Fibroblast of lung (primary cell): ENCODE data around the gene KRTAP10-1. TPM values are rescaled to one million over a fixed set of nuclear protein-coding genes. Genes with fewer than 3 reads are reported as not detected.

Experiments used
- DNase-seq, 2 donors: peaks; one replicate each; pipeline versions ENCODE4 v3.0.0 to v3.0.0-alpha.2; 2010; ENCODE audit warnings: low read depth in 2 of 2
- H2AFZ ChIP-seq: 2 replicates; pipeline ENCODE4 v1.5.1; 2012; ENCODE audit warnings: low read length, control low read depth, inconsistent platforms
- H3K27ac ChIP-seq: 2 replicates; pipeline ENCODE4 v1.5.1; 2011; ENCODE audit warnings: low read length, control low read depth; ENCODE audit not compliant: insufficient read depth
- H3K27me3 ChIP-seq: 2 replicates; pipeline ENCODE4 v1.5.1; 2011; ENCODE audit warnings: mild to moderate bottlenecking, low read length; ENCODE audit not compliant: control insufficient read depth, insufficient read depth
- H3K36me3 ChIP-seq: 2 replicates; pipeline ENCODE4 v1.5.1; 2011; ENCODE audit warnings: low read length; ENCODE audit not compliant: control insufficient read depth, insufficient read depth
- H3K4me1 ChIP-seq: 2 replicates; pipeline ENCODE4 v1.5.1; 2011; ENCODE audit warnings: low read length; ENCODE audit not compliant: control insufficient read depth, insufficient read depth; ENCODE audit errors: extremely low read depth
- H3K4me2 ChIP-seq: 2 replicates; pipeline ENCODE4 v1.5.1; 2011; ENCODE audit warnings: low read length, control low read depth; ENCODE audit not compliant: insufficient read depth; ENCODE audit errors: extremely low read depth
- H3K4me3 ChIP-seq, 4 experiments: fragments of 200-600 bp in 1 of 4; sonication (generic) in 1 of 4; replicated peaks in 1 of 4; 2 replicates each; pipeline ENCODE4 v1.5.1; 2011 to 2016; ENCODE audit warnings: low read length in 4 of 4, low read depth in 3 of 4, mild to moderate bottlenecking in 3 of 4, control low read depth in 2 of 4, inconsistent platforms in 1 of 4, mixed read lengths in 1 of 4; ENCODE audit not compliant: insufficient read depth in 1 of 4; ENCODE audit errors: control extremely low read depth in 1 of 4
- H3K79me2 ChIP-seq: 2 replicates; pipeline ENCODE4 v1.5.1; 2012; ENCODE audit warnings: mild to moderate bottlenecking, low read length, inconsistent platforms; ENCODE audit not compliant: control insufficient read depth, insufficient read depth
- H3K9ac ChIP-seq: 2 replicates; pipeline ENCODE4 v1.5.1; 2011; ENCODE audit warnings: mild to moderate bottlenecking, low read length, control low read depth; ENCODE audit not compliant: insufficient read depth
- H3K9me3 ChIP-seq: 2 replicates; pipeline ENCODE4 v1.5.1; 2012; ENCODE audit warnings: low read depth, low read length; ENCODE audit not compliant: control insufficient read depth, insufficient read depth
- H4K20me1 ChIP-seq: 2 replicates; pipeline ENCODE4 v1.5.1; 2011; ENCODE audit warnings: low read length; ENCODE audit not compliant: control insufficient read depth, insufficient read depth; ENCODE audit errors: extremely low read depth
- EZH2 ChIP-seq: IDR thresholded peaks from 2 replicates; pipeline ENCODE4 v1.5.1; 2012; ENCODE audit warnings: low read length, control low read depth, mild to moderate bottlenecking; ENCODE audit errors: missing control alignments
- polyA plus RNA-seq, 2 donors: library from polyadenylated mRNA; depleted of rRNA in 1 of 2; stranded (reverse) in 1 of 2; unstranded in 1 of 2; fragments of >200 nt; gene quantifications; 2 replicates each; pipeline ENCODE4 v1.2.1, GENCODE V29; 2011 to 2012; ENCODE audit warnings: missing spikeins in 1 of 2
- total RNA-seq: library from RNA; depleted of rRNA; stranded (reverse); fragments of >200 nt; gene quantifications from 2 replicates; pipeline ENCODE4 v1.2.1, GENCODE V29; 2014
- TF ChIP-seq, protein P1 (sequence below), 2 donors: IDR thresholded peaks in 1 of 2; conservative IDR thresholded peaks in 1 of 2; 1 replicate in 1 of 2; 2 replicates in 1 of 2; pipeline ENCODE4 v1.5.1; 2011 to 2012; ENCODE audit warnings: low read length in 2 of 2, control low read depth in 1 of 2, inconsistent platforms in 1 of 2, low read depth in 1 of 2, mild to moderate bottlenecking in 1 of 2

The KRTAP10-1 gene
- total and polyA plus RNA-seq, 2 donors (not counting 1 experiment from before 2014, with no cell fraction given) = not detected

DNA sequence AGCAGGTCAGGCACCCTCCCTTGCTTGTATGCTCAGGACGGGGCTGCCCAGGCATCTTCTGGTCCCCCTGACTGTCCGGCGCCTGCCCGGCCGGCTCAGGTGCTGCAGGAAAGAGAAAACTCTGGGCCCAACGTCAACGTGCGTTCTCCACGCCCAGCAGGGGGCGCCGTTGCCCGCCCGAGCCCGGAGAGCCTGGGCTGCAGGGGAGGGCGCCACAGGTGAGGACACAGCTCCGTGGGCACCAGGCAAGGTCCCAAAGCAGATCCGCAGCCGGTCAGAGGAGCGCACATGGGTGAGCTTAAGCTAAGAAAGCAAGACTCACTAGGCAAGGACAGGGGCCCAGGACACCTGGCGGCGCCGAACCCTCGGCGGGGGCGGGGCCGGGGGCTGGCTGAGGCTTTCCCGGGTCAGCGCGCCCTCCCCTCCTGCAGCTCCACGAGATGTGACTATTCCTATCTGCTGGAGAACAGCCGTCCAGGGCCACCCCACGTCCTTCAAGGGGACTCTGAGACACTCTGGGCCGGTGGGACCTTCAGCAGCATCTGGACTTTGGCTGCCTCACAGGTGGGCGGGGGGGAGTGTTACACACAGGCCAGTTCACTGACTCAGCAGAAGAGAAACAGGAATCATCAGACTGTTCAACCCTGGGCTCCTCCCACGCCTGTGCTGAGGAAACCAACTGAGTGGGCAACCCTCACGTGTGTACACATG lies 29.3 kb downstream of the KRTAP10-1 start:
- H3K36me3 ChIP-seq = no peaks in the 10 kb centered on the region
- no peak overlapping the region for H3K4me3 ChIP-seq
- H4K20me1 ChIP-seq = no peaks in the 10 kb centered on the region
- no peak overlapping the region for H3K4me2 ChIP-seq
- H3K27me3 ChIP-seq = no peaks in the 10 kb centered on the region
- no peak for TF ChIP-seq EZH2
- TF ChIP-seq, protein P1, sequence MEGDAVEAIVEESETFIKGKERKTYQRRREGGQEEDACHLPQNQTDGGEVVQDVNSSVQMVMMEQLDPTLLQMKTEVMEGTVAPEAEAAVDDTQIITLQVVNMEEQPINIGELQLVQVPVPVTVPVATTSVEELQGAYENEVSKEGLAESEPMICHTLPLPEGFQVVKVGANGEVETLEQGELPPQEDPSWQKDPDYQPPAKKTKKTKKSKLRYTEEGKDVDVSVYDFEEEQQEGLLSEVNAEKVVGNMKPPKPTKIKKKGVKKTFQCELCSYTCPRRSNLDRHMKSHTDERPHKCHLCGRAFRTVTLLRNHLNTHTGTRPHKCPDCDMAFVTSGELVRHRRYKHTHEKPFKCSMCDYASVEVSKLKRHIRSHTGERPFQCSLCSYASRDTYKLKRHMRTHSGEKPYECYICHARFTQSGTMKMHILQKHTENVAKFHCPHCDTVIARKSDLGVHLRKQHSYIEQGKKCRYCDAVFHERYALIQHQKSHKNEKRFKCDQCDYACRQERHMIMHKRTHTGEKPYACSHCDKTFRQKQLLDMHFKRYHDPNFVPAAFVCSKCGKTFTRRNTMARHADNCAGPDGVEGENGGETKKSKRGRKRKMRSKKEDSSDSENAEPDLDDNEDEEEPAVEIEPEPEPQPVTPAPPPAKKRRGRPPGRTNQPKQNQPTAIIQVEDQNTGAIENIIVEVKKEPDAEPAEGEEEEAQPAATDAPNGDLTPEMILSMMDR (conservative IDR thresholded peaks at IDR 0.05 in 1 of 2, IDR thresholded peaks at IDR 0.05 in 1 of 2; ENCODE audit: low read depth in 1 of 2, low read length in 2 of 2) = peak; percentile 20 to 47
- H2AFZ ChIP-seq = no peak overlapping the region
- no peaks in the 10 kb centered on the region for H3K79me2 ChIP-seq
- peak in 1 of 2 donors; percentile 17 for DNase-seq
- no peak overlapping the region for H3K9ac ChIP-seq
- no peaks in the 10 kb centered on the region for H3K9me3 ChIP-seq
- H3K27ac ChIP-seq = no peak overlapping the region
- H3K4me1 ChIP-seq = no peaks in the 10 kb centered on the region

DNA sequence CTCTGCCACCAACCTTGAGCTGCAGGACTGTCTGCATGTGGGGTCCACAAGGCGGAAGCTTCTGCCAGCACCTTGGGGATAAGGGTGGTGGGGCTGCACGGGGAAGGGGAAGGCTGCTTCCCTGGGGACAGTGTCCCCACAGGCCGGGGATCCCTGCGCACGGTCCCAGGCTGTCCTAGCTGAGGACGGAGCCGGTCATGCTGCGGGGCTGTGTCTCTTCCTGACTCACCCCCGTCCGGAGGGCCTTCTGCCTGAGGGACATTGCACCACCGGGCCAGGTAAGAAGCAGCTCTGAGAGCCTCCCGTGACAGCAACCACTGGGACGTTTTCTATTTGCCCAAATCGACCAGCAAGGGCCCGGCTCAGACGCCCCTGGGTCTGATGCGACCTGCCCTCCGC lies 29.9 kb downstream of the KRTAP10-1 start:
- Histone ChIP-seq H3K4me2 (no peak overlapping the region), H3K4me3 (no peak overlapping the region), H4K20me1 (no peaks in the 10 kb centered on the region), H2AFZ (no peak overlapping the region), H3K27me3 (no peaks in the 10 kb centered on the region), H3K27ac (no peak overlapping the region), H3K79me2 (no peaks in the 10 kb centered on the region), H3K4me1 (no peaks in the 10 kb centered on the region), H3K36me3 (no peaks in the 10 kb centered on the region), H3K9me3 (no peaks in the 10 kb centered on the region), H3K9ac (no peak overlapping the region)
- TF ChIP-seq EZH2 = no peak
- DNase-seq = no peak

DNA sequence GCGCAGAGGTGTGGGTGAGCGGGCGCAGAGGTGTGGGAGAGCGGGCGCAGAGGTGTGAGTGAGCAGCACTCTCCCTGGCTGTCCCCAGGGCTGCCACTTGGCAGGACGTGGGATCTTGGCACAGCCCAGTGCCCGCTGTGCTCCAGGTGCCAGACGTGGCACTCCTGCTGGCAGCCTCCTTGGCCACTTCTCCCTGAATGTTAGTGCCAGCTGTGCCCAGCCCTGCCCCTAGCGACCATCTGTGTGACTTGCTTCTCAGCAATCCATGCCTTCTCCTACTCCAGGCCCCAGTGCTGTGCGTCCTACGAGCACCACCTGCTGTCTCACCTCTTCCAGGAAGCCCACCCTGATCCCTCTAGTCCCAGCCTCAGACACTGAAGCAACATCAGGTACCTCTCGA lies 30.5 kb downstream of the KRTAP10-1 start:
- no peaks in the 10 kb centered on the region for H3K27me3 ChIP-seq
- H2AFZ ChIP-seq = no peak overlapping the region
- H3K79me2 ChIP-seq = no peaks in the 10 kb centered on the region
- H4K20me1 ChIP-seq = no peaks in the 10 kb centered on the region
- no peak for TF ChIP-seq EZH2
- TF ChIP-seq, protein P1 (conservative IDR thresholded peaks at IDR 0.05 in 1 of 2, IDR thresholded peaks at IDR 0.05 in 1 of 2; ENCODE audit: low read depth in 1 of 2, low read length in 2 of 2) = no peak
- no peak for DNase-seq
- no peak overlapping the region for H3K27ac ChIP-seq
- no peaks in the 10 kb centered on the region for H3K9me3 ChIP-seq
- no peak overlapping the region for H3K9ac ChIP-seq
- H3K4me1 ChIP-seq = no peaks in the 10 kb centered on the region
- no peak overlapping the region for H3K4me2 ChIP-seq
- H3K36me3 ChIP-seq = no peaks in the 10 kb centered on the region
- no peak overlapping the region for H3K4me3 ChIP-seq
